PC-9 (cell line): ENCODE data around the gene SUGP1. TPM values are rescaled to one million over a fixed set of nuclear protein-coding genes. Genes with fewer than 3 reads are reported as not detected.

Experiments used
- BruUV-seq: library from RNA; stranded (reverse); fragments of 400-500 nt; replicated peaks from 2 replicates; lab custom pipeline; 2021; lab: Mats Ljungman, UMichigan
- CTCF ChIA-PET: fragments of 300-600 bp; sonication (Branson Sonifier 250); formaldehyde crosslinking; loops from one replicate; lab custom pipeline; 2022; ENCODE audit warnings: antibody characterized with exemption; lab: Charles Lee
- POLR2A ChIA-PET: fragments of 300-600 bp; sonication (Branson Sonifier 250); formaldehyde crosslinking; loops from one replicate; lab custom pipeline; 2022; ENCODE audit warnings: antibody characterized with exemption; ENCODE audit not compliant: unreplicated experiment; lab: Charles Lee
- DNase-seq, 2 experiments: peaks; one replicate each; pipeline versions ENCODE4 v3.0.0 to v3.0.0-alpha.2; 2015 to 2022; ENCODE audit warnings: mixed read lengths in 1 of 2
- H2AFZ ChIP-seq: fragments of 200-600 bp; sonication (generic); 2 replicates; pipeline ENCODE4 v1.8.1; 2017; ENCODE audit warnings: antibody characterized with exemption
- H3F3A ChIP-seq: fragments of 200-600 bp; sonication (generic); 2 replicates; pipeline ENCODE4 v1.8.1; 2017; ENCODE audit warnings: antibody characterized with exemption, mild to moderate bottlenecking, low read depth; ENCODE audit not compliant: insufficient read depth
- H3K27ac ChIP-seq: fragments of 200-600 bp; sonication (generic); 2 replicates; pipeline ENCODE4 v1.6.1; 2016; ENCODE audit warnings: mixed run types
- H3K27me3 ChIP-seq: fragments of 200-600 bp; sonication (generic); 2 replicates; pipeline ENCODE4 v1.6.1; 2016; ENCODE audit warnings: low read depth, mixed run types; ENCODE audit not compliant: insufficient read depth
- H3K36me3 ChIP-seq: fragments of 200-600 bp; sonication (generic); 2 replicates; pipeline ENCODE4 v1.6.1; 2016; ENCODE audit warnings: low read depth, mixed run types
- H3K4me1 ChIP-seq: fragments of 200-600 bp; sonication (generic); replicated peaks from 2 replicates; pipeline ENCODE4 v1.6.1; 2016; ENCODE audit warnings: mixed run types; ENCODE audit not compliant: insufficient read depth
- H3K4me2 ChIP-seq: fragments of 200-600 bp; sonication (generic); 2 replicates; pipeline ENCODE4 v1.6.1; 2017; ENCODE audit warnings: mixed run types
- H3K4me3 ChIP-seq: fragments of 200-600 bp; sonication (generic); 2 replicates; pipeline ENCODE4 v1.6.1; 2016; ENCODE audit warnings: mixed run types
- H3K79me2 ChIP-seq: fragments of 200-600 bp; sonication (generic); 2 replicates; pipeline ENCODE4 v1.6.1; 2017; ENCODE audit warnings: low read depth, mixed run types
- H3K9me2 ChIP-seq: fragments of 200-600 bp; sonication (generic); 2 replicates; pipeline ENCODE4 v1.8.1; 2017; ENCODE audit warnings: mild to moderate bottlenecking; ENCODE audit not compliant: insufficient read depth
- H3K9me3 ChIP-seq: fragments of 200-600 bp; sonication (generic); 2 replicates; pipeline ENCODE4 v1.8.1; 2016; ENCODE audit warnings: low read depth; ENCODE audit not compliant: insufficient read depth
- H4K20me1 ChIP-seq: fragments of 200-600 bp; sonication (generic); 2 replicates; pipeline ENCODE4 v1.8.1; 2017; ENCODE audit not compliant: insufficient read depth
- CTCF ChIP-seq: fragments of 200-600 bp; sonication (generic); conservative IDR thresholded peaks from 2 replicates; pipeline ENCODE4 v1.6.1; 2017; ENCODE audit warnings: mixed run types, antibody characterized with exemption, mild to moderate bottlenecking, moderate library complexity
- EZH2 ChIP-seq: fragments of 200-600 bp; sonication (generic); IDR thresholded peaks from 2 replicates; pipeline ENCODE4 v1.8.0; 2017; ENCODE audit warnings: antibody characterized with exemption, low read depth
- intact Hi-C: fragments of 100-400 bp; cut with micrococcal nuclease; formaldehyde crosslinking; loops from one replicate; pipeline ENCODE4 v1.10.0; 2022; ENCODE audit not compliant: unreplicated experiment
- total RNA-seq: library from RNA; stranded (reverse); gene quantifications from 2 replicates; pipeline ENCODE4 v1.2.3, GENCODE V29; 2021

Gene SUGP1
- total RNA-seq, 1 experiment from 2014 or later = 56.7 TPM

GRCh38 chr19:19343016-19343362, 22.7 kb upstream of the SUGP1 start:
- peaks cover 28% of the 10 kb centered on the region; the same call in 1 of the 2 replicates for H3K36me3 ChIP-seq
- H3K9me3 ChIP-seq = no peaks in the 10 kb centered on the region
- no peaks in the 10 kb centered on the region for H3K79me2 ChIP-seq
- peaks cover 5% of the 10 kb centered on the region; the same call in 1 of the 2 replicates for H3F3A ChIP-seq
- H3K27ac ChIP-seq = no peak overlapping the region
- no peak overlapping the region for H3K4me3 ChIP-seq
- intact Hi-C loops = no loop called here
- no peak for DNase-seq
- no TSS peak for BruUV-seq
- ChIA-PET CTCF (interaction anchor here (0.6 kb wide), 2 partner anchors 50 to 314 kb away, joined by 4 to 6 read pairs; no protein-coding TSS in a partner anchor), POLR2A (no interaction called here)
- no peaks in the 10 kb centered on the region for H3K4me1 ChIP-seq
- peaks cover 12% of the 10 kb centered on the region for H4K20me1 ChIP-seq
- H2AFZ ChIP-seq = no peak overlapping the region
- H3K9me2 ChIP-seq = no peaks in the 10 kb centered on the region
- no peak overlapping the region for H3K4me2 ChIP-seq
- no peaks in the 10 kb centered on the region for H3K27me3 ChIP-seq
- TF ChIP-seq EZH2 (no peak), CTCF (peak; percentile 58; the same call in 1 of the 2 replicates)

GRCh38 chr19:19342086-19343015, 22.0 kb upstream of the SUGP1 start:
- no peaks in the 10 kb centered on the region for H3K27me3 ChIP-seq
- no peaks in the 10 kb centered on the region for H3K9me3 ChIP-seq
- H2AFZ ChIP-seq = no peak overlapping the region
- H3F3A ChIP-seq = peaks cover 5% of the 10 kb centered on the region; the same call in 1 of the 2 replicates
- CTCF ChIA-PET = interaction anchor here (0.5 to 0.6 kb wide), 2 partner anchors 22 to 48 kb away, joined by 3 to 10 read pairs; no protein-coding TSS in a partner anchor
- peaks cover 12% of the 10 kb centered on the region for H4K20me1 ChIP-seq
- H3K27ac ChIP-seq = no peak overlapping the region
- no peak overlapping the region for H3K4me3 ChIP-seq
- no peaks in the 10 kb centered on the region for H3K4me1 ChIP-seq
- peak; percentile 51 to 64 for DNase-seq
- no peaks in the 10 kb centered on the region for H3K79me2 ChIP-seq
- intact Hi-C loops = no loop called here
- TF ChIP-seq EZH2 = no peak
- peak; percentile 93 for TF ChIP-seq CTCF
- no peaks in the 10 kb centered on the region for H3K9me2 ChIP-seq
- peaks cover 28% of the 10 kb centered on the region for H3K36me3 ChIP-seq
- no TSS peak for BruUV-seq
- POLR2A ChIA-PET = no interaction called here
- no peak overlapping the region for H3K4me2 ChIP-seq

GRCh38 chr19:19341026-19341425, 20.7 kb upstream of the SUGP1 start:
- intact Hi-C loops = no loop called here
- Histone ChIP-seq H4K20me1 (peaks cover 18% of the 10 kb centered on the region), H3K27me3 (no peaks in the 10 kb centered on the region), H2AFZ (no peak overlapping the region), H3F3A (peaks cover 5% of the 10 kb centered on the region; the same call in 1 of the 2 replicates), H3K4me2 (no peak overlapping the region), H3K27ac (no peak overlapping the region), H3K4me1 (no peaks in the 10 kb centered on the region), H3K36me3 (peaks cover 27% of the 10 kb centered on the region), H3K9me3 (no peaks in the 10 kb centered on the region), H3K9me2 (no peaks in the 10 kb centered on the region), H3K4me3 (no peak overlapping the region), H3K79me2 (no peaks in the 10 kb centered on the region)
- no peak for DNase-seq
- BruUV-seq = no TSS peak
- no peak for TF ChIP-seq EZH2
- no peak for TF ChIP-seq CTCF
- ChIA-PET POLR2A (no interaction called here), CTCF (no interaction called here)
